Measurements from ENCODE around the gene PTPN9. TPM values are rescaled to one million over a fixed set of nuclear protein-coding genes. Genes with fewer than 3 reads are reported as not detected.
"Not testable (repeated sequence)": the region's sequence is repeated elsewhere in the genome, so short reads cannot be mapped to it uniquely, and the experiment has no call there.

PTPN9 gene
- total and polyA plus RNA-seq, 9 donors: 16.2 to 34.4 (median 22.9) TPM

DNA sequence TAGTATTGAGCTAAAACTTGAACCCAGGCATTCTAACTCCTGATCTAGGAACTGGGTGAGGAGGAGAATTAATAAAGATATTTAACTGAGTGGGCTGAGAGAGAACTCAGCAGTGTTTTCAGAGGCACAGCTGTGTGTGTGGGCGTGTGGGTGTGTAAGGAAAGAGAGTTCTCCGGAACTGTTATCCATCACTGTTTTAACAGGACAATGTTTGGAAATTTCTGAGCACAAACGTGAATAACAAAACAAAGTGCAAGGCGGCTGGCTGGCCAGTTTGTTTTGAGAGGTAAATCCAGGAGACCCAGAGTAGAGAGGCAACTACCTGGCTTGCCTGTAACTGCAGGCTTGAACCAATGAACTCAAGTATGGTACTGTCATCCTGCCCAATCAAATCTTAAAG, 5.0 kb upstream of the PTPN9 start:
- Histone ChIP-seq H3K27me3 (ENCODE audit: control insufficient read depth, insufficient read depth, low read length) (no peaks in the 10 kb centered on the region), H3K4me3 (ENCODE audit: low read length) (no peak overlapping the region), H3K9me3 (replicated peaks; ENCODE audit: control insufficient read depth, low read depth, low read length) (no peaks in the 10 kb centered on the region), H3K27ac (ENCODE audit: low read length) (no peak overlapping the region), H3K36me3 (ENCODE audit: control insufficient read depth, insufficient read depth, low read length) (peaks cover 3% of the 10 kb centered on the region), H3K4me1 (ENCODE audit: control insufficient read depth, insufficient read depth, low read length) (peaks cover 7% of the 10 kb centered on the region)
- WGBS (ENCODE audit: insufficient coverage): 49% methylated on average over 3 of the region's 4 CpGs
- peak; percentile 17 for DNase-seq

- Histone ChIP-seq H3K36me3 (ENCODE audit: control insufficient read depth, insufficient read depth, low read length) (peaks cover 3% of the 10 kb centered on the region), H3K9me3 (replicated peaks; ENCODE audit: control insufficient read depth, low read depth, low read length) (no peaks in the 10 kb centered on the region), H3K4me3 (ENCODE audit: low read length) (no peak overlapping the region), H3K27ac (ENCODE audit: low read length) (no peak overlapping the region), H3K27me3 (ENCODE audit: control insufficient read depth, insufficient read depth, low read length) (no peaks in the 10 kb centered on the region), H3K4me1 (ENCODE audit: control insufficient read depth, insufficient read depth, low read length) (peaks cover 7% of the 10 kb centered on the region)
- peak; percentile 35 for DNase-seq
- no CpG with 5 or more reads among the region's 5 CpGs for WGBS (ENCODE audit: insufficient coverage)
Observed at GRCh38 chr15:75583701-75584100, 4.6 kb upstream of the PTPN9 start.

- not testable (repeated sequence) for H3K4me3 ChIP-seq (ENCODE audit: low read length); H3K4me1 ChIP-seq (ENCODE audit: control insufficient read depth, insufficient read depth, low read length); H3K27me3 ChIP-seq (ENCODE audit: control insufficient read depth, insufficient read depth, low read length); H3K36me3 ChIP-seq (ENCODE audit: control insufficient read depth, insufficient read depth, low read length); DNase-seq; H3K9me3 ChIP-seq (replicated peaks; ENCODE audit: control insufficient read depth, low read depth, low read length); H3K27ac ChIP-seq (ENCODE audit: low read length)
- 100% methylated on average over 1 of the region's 5 CpGs for WGBS (ENCODE audit: insufficient coverage)
Observed at GRCh38 chr15:75582943-75583342, 3.8 kb upstream of the PTPN9 start.

GRCh38 chr15:75578173-75578947, 755 bp downstream of the PTPN9 start:
- peaks cover 7% of the 10 kb centered on the region for H3K4me1 ChIP-seq (ENCODE audit: control insufficient read depth, insufficient read depth, low read length)
- WGBS (ENCODE audit: insufficient coverage): under 1% methylated on average over 71 of the region's 77 CpGs
- no peaks in the 10 kb centered on the region for H3K9me3 ChIP-seq (replicated peaks; ENCODE audit: control insufficient read depth, low read depth, low read length)
- H3K4me3 ChIP-seq (ENCODE audit: low read length): peak overlapping the region; percentile 83
- no peaks in the 10 kb centered on the region for H3K27me3 ChIP-seq (ENCODE audit: control insufficient read depth, insufficient read depth, low read length)
- H3K27ac ChIP-seq (ENCODE audit: low read length): peak overlapping the region; percentile 80
- peak; percentile 51 for DNase-seq
- no peaks in the 10 kb centered on the region for H3K36me3 ChIP-seq (ENCODE audit: control insufficient read depth, insufficient read depth, low read length)

DNA sequence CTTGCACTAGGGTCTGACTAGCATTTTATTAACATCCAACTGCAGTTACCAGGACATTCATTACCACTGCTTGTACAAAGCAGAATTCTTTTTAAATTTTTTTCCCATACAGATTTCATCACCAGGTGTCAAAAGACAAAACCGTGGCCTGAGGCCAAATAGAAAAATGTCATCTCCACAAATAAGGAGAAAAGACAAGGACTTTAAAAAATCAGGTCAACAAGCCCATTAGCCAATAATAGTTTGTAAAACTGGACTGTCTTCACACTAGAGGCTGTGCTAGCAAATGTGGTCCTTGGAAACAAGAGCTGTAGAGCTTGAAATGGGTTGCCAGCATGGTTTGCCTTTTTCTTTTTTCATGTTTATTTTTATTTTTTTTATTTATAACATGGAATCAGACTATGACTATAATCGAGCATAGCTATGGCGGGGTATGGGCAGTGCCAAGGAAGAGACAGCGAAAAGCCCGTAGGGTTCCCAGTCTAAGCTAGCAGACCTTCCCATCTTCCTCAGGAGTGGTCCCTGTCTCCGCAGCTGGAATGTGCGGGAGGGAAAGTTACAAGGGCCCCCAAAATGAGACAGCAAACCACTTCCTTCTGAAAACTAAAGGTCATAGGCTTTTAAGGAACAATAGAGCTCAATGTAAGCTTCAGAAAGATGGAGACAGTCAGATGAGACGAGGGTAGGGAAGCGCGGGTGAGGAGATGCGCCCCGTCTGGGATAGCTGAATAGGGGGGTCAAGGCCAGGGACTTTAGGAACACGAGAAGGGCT, 1.5 kb downstream of the PTPN9 start:
- H3K36me3 ChIP-seq (ENCODE audit: control insufficient read depth, insufficient read depth, low read length): no peaks in the 10 kb centered on the region
- no peaks in the 10 kb centered on the region for H3K27me3 ChIP-seq (ENCODE audit: control insufficient read depth, insufficient read depth, low read length)
- no peaks in the 10 kb centered on the region for H3K9me3 ChIP-seq (replicated peaks; ENCODE audit: control insufficient read depth, low read depth, low read length)
- H3K27ac ChIP-seq (ENCODE audit: low read length): peak overlapping the region; percentile 71
- H3K4me3 ChIP-seq (ENCODE audit: low read length): peak overlapping the region; percentile 83
- peak; percentile 37 for DNase-seq
- 4% methylated on average over 5 of the region's 13 CpGs for WGBS (ENCODE audit: insufficient coverage)
- peaks cover 7% of the 10 kb centered on the region for H3K4me1 ChIP-seq (ENCODE audit: control insufficient read depth, insufficient read depth, low read length)

- Histone ChIP-seq H3K36me3 (ENCODE audit: control insufficient read depth, insufficient read depth, low read length) (no peaks in the 10 kb centered on the region), H3K27ac (ENCODE audit: low read length) (no peak overlapping the region), H3K9me3 (replicated peaks; ENCODE audit: control insufficient read depth, low read depth, low read length) (no peaks in the 10 kb centered on the region), H3K27me3 (ENCODE audit: control insufficient read depth, insufficient read depth, low read length) (no peaks in the 10 kb centered on the region), H3K4me3 (ENCODE audit: low read length) (no peak overlapping the region), H3K4me1 (ENCODE audit: control insufficient read depth, insufficient read depth, low read length) (peaks cover 2% of the 10 kb centered on the region)
- DNase-seq: no peak
- WGBS (ENCODE audit: insufficient coverage): 90% methylated on average over 1 of the region's 5 CpGs
Observed at GRCh38 chr15:75573648-75574384, 5.3 kb downstream of the PTPN9 start.

GRCh38 chr15:75570126-75570845, 8.8 kb downstream of the PTPN9 start:
- Histone ChIP-seq H3K27ac (ENCODE audit: low read length) (no peak overlapping the region), H3K4me1 (ENCODE audit: control insufficient read depth, insufficient read depth, low read length) (no peaks in the 10 kb centered on the region), H3K27me3 (ENCODE audit: control insufficient read depth, insufficient read depth, low read length) (no peaks in the 10 kb centered on the region), H3K36me3 (ENCODE audit: control insufficient read depth, insufficient read depth, low read length) (no peaks in the 10 kb centered on the region), H3K9me3 (replicated peaks; ENCODE audit: control insufficient read depth, low read depth, low read length) (no peaks in the 10 kb centered on the region), H3K4me3 (ENCODE audit: low read length) (no peak overlapping the region)
- WGBS (ENCODE audit: insufficient coverage): 66% methylated on average over 4 of the region's 8 CpGs
- peak; percentile 46 for DNase-seq

- no peak for DNase-seq
- no CpG with 5 or more reads among the region's 3 CpGs for WGBS (ENCODE audit: insufficient coverage)
- Histone ChIP-seq H3K4me3 (ENCODE audit: low read length) (no peak overlapping the region), H3K27me3 (ENCODE audit: control insufficient read depth, insufficient read depth, low read length) (no peaks in the 10 kb centered on the region), H3K36me3 (ENCODE audit: control insufficient read depth, insufficient read depth, low read length) (no peaks in the 10 kb centered on the region), H3K4me1 (ENCODE audit: control insufficient read depth, insufficient read depth, low read length) (no peaks in the 10 kb centered on the region), H3K9me3 (replicated peaks; ENCODE audit: control insufficient read depth, low read depth, low read length) (no peaks in the 10 kb centered on the region), H3K27ac (ENCODE audit: low read length) (no peak overlapping the region)
Observed at GRCh38 chr15:75565062-75565970, 13.8 kb downstream of the PTPN9 start.

GRCh38 chr15:75561888-75562287, 17.2 kb downstream of the PTPN9 start:
- Histone ChIP-seq H3K27ac (ENCODE audit: low read length) (no peak overlapping the region), H3K36me3 (ENCODE audit: control insufficient read depth, insufficient read depth, low read length) (no peaks in the 10 kb centered on the region), H3K4me3 (ENCODE audit: low read length) (no peak overlapping the region), H3K27me3 (ENCODE audit: control insufficient read depth, insufficient read depth, low read length) (no peaks in the 10 kb centered on the region), H3K4me1 (ENCODE audit: control insufficient read depth, insufficient read depth, low read length) (no peaks in the 10 kb centered on the region), H3K9me3 (replicated peaks; ENCODE audit: control insufficient read depth, low read depth, low read length) (no peaks in the 10 kb centered on the region)
- 90% methylated on average over 2 of the region's 5 CpGs for WGBS (ENCODE audit: insufficient coverage)
- DNase-seq: no peak
